C4-2B (cell line): ENCODE data around the gene TMEM51.

Experiments used
- CTCF ChIP-seq: fragments of 450-650 bp; conservative IDR thresholded peaks from 2 replicates; pipeline ENCODE4 v1.5.1; 2017; ENCODE audit warnings: mild to moderate bottlenecking
- ZFX ChIP-seq: fragments of 450-650 bp; IDR thresholded peaks from 2 replicates; pipeline ENCODE4 v1.6.1; 2017

GRCh38 chr1:15176898-15177665 lies 23.5 kb downstream of the TMEM51 start:
- TF ChIP-seq CTCF: no peak
- TF ChIP-seq ZFX: no peak
